Measurements from ENCODE around the gene SNX12. TPM values are rescaled to one million over a fixed set of nuclear protein-coding genes. Genes with fewer than 3 reads are reported as not detected.

SNX12 gene
- total RNA-seq, 2 donors from 2014 or later = 33.9 to 62.1 TPM

GRCh38 chrX:71107762-71108360 lies 39.7 kb upstream of the SNX12 start:
- Histone ChIP-seq H3K36me3 (no peaks in the 10 kb centered on the region), H3K27ac (no peak overlapping the region), H3K27me3 (replicated peaks; ENCODE audit: insufficient read depth) (no peaks in the 10 kb centered on the region), H3K4me1 (ENCODE audit: control insufficient read depth in 1 of 2, low read depth in 2 of 2) (no peaks in the 10 kb centered on the region), H3K4me3 (no peak overlapping the region), H3K9me3 (no peaks in the 10 kb centered on the region)
- ATAC-seq (ENCODE audit: insufficient number of reproducible peaks, low FRiP score, low read depth) = no peak
- DNase-seq (ENCODE audit: low spot score) = no peak
- no peak for TF ChIP-seq CTCF (IDR thresholded peaks at IDR 0.05)

GRCh38 chrX:71107245-71107644 lies 39.1 kb upstream of the SNX12 start:
- Histone ChIP-seq H3K4me1 (ENCODE audit: control insufficient read depth in 1 of 2, low read depth in 2 of 2) (no peaks in the 10 kb centered on the region), H3K36me3 (no peaks in the 10 kb centered on the region), H3K27me3 (replicated peaks; ENCODE audit: insufficient read depth) (no peaks in the 10 kb centered on the region), H3K9me3 (no peaks in the 10 kb centered on the region), H3K27ac (no peak overlapping the region), H3K4me3 (no peak overlapping the region)
- TF ChIP-seq CTCF (IDR thresholded peaks at IDR 0.05) = no peak
- ATAC-seq (ENCODE audit: insufficient number of reproducible peaks, low FRiP score, low read depth) (no peak), DNase-seq (ENCODE audit: low spot score) (no peak)

- TF ChIP-seq CTCF (IDR thresholded peaks at IDR 0.05) = no peak
- Histone ChIP-seq H3K27me3 (replicated peaks; ENCODE audit: insufficient read depth) (no peaks in the 10 kb centered on the region), H3K4me1 (ENCODE audit: control insufficient read depth in 1 of 2, low read depth in 2 of 2) (no peaks in the 10 kb centered on the region), H3K27ac (no peak within 1 kb of the TSS), H3K4me3 (no peak within 1 kb of the TSS), H3K36me3 (no peaks in the 10 kb centered on the region), H3K9me3 (no peaks in the 10 kb centered on the region)
- ATAC-seq (ENCODE audit: insufficient number of reproducible peaks, low FRiP score, low read depth) (no peak), DNase-seq (ENCODE audit: low spot score) (no peak)
These were observed 38.3 kb upstream of the SNX12 start, which contains the start of gene CXorf65 for GRCh38 chrX:71106427-71106826. CXorf65 (minus strand) TSS chrX:71106740; CDS start chrX:71106556, 184 bp downstream.

- Histone ChIP-seq H3K4me1 (ENCODE audit: control insufficient read depth in 1 of 2, low read depth in 2 of 2) (no peaks in the 10 kb centered on the region), H3K27ac (no peak overlapping the region), H3K4me3 (no peak overlapping the region), H3K36me3 (no peaks in the 10 kb centered on the region), H3K9me3 (no peaks in the 10 kb centered on the region), H3K27me3 (replicated peaks; ENCODE audit: insufficient read depth) (no peaks in the 10 kb centered on the region)
- TF ChIP-seq CTCF (IDR thresholded peaks at IDR 0.05) = no peak
- no peak for ATAC-seq (ENCODE audit: insufficient number of reproducible peaks, low FRiP score, low read depth)
- no peak for DNase-seq (ENCODE audit: low spot score)
These were observed 37.5 kb upstream of the SNX12 start for GRCh38 chrX:71105628-71106027.

- Histone ChIP-seq H3K27me3 (replicated peaks; ENCODE audit: insufficient read depth) (no peaks in the 10 kb centered on the region), H3K27ac (no peak overlapping the region), H3K36me3 (no peaks in the 10 kb centered on the region), H3K4me3 (no peak overlapping the region), H3K9me3 (no peaks in the 10 kb centered on the region), H3K4me1 (ENCODE audit: control insufficient read depth in 1 of 2, low read depth in 2 of 2) (no peaks in the 10 kb centered on the region)
- no peak for DNase-seq (ENCODE audit: low spot score)
- no peak for TF ChIP-seq CTCF (IDR thresholded peaks at IDR 0.05)
- ATAC-seq (ENCODE audit: insufficient number of reproducible peaks, low FRiP score, low read depth) = no peak
These were observed 35.2 kb upstream of the SNX12 start for GRCh38 chrX:71103110-71103983.
